Sigmoid colon (tissue), 4 donors: Measurements from ENCODE around the gene FHOD3.

Experiments used
- POLR2AphosphoS5 ChIP-seq, 4 donors: sonication (generic); formaldehyde crosslinking; IDR thresholded peaks; one replicate each; pipeline ENCODE4 v1.6.1; 2017; ENCODE audit warnings: antibody characterized with exemption in 4 of 4
- TF ChIP-seq, protein P1 (sequence below), 4 experiments: fragments of 450-650 bp in 3 of 4; fragments of 200-600 bp in 1 of 4; IDR thresholded peaks; one replicate each; pipeline ENCODE4 v1.5.1; 2016 to 2019; ENCODE audit warnings: antibody characterized with exemption in 4 of 4, mild to moderate bottlenecking in 3 of 4, moderate library complexity in 2 of 4

DNA sequence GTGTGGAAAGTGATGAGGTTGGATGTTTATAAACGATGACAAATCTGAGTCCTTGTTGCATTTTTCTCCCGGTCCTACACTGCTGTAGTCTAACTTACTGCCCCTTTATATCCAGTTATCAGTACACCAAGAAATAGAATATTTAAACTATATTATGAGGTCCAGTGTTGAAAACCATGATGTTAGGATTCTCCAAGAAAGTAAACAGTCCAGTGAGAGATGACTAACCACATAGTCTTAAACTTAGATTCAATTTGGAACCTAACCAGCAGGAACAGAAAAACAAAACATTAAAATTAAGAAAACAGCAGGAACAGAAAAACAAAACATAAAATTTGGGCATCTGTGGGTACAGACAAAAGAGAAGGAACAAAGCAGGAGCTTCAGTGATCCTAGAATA, 388.1 kb downstream of the FHOD3 start:
- TF ChIP-seq, protein P1, sequence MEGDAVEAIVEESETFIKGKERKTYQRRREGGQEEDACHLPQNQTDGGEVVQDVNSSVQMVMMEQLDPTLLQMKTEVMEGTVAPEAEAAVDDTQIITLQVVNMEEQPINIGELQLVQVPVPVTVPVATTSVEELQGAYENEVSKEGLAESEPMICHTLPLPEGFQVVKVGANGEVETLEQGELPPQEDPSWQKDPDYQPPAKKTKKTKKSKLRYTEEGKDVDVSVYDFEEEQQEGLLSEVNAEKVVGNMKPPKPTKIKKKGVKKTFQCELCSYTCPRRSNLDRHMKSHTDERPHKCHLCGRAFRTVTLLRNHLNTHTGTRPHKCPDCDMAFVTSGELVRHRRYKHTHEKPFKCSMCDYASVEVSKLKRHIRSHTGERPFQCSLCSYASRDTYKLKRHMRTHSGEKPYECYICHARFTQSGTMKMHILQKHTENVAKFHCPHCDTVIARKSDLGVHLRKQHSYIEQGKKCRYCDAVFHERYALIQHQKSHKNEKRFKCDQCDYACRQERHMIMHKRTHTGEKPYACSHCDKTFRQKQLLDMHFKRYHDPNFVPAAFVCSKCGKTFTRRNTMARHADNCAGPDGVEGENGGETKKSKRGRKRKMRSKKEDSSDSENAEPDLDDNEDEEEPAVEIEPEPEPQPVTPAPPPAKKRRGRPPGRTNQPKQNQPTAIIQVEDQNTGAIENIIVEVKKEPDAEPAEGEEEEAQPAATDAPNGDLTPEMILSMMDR (IDR thresholded peaks at IDR 0.05), result no peak
- TF ChIP-seq POLR2AphosphoS5 (IDR thresholded peaks at IDR 0.05), result no peak
